ENCODE results near the gene AURKA.
"Not testable (repeated sequence)": the region's sequence is repeated elsewhere in the genome, so short reads cannot be mapped to it uniquely, and the experiment has no call there.

- not testable (repeated sequence) for TF ChIP-seq CTCF (IDR thresholded peaks at IDR 0.05); REST (IDR thresholded peaks at IDR 0.05; ENCODE audit: insufficient read depth in 1 of 2, low read depth in 2 of 2, low read length in 1 of 2); POLR2AphosphoS5 (IDR thresholded peaks at IDR 0.05; ENCODE audit: low read depth, low read length)
Measured at GRCh38 chr20:56336709-56337108, 55.3 kb downstream of the AURKA start.

Data from Panc1 (cell line).